Neutrophil (primary cell): ENCODE measurements around the gene TPBGL.
A peak's percentile ranks its signal among the peaks of the same experiment; 100 is the strongest.

Source experiments
- H3K27ac ChIP-seq: fragments of 200-600 bp; sonication (generic); 2 replicates; pipeline ENCODE4 v1.5.1; 2016; ENCODE audit warnings: mild to moderate bottlenecking, moderate library complexity
- H3K27me3 ChIP-seq: fragments of 200-600 bp; sonication (generic); 2 replicates; pipeline ENCODE4 v1.6.0; 2016; ENCODE audit warnings: mild to moderate bottlenecking
- H3K36me3 ChIP-seq: fragments of 200-600 bp; sonication (generic); 2 replicates; pipeline ENCODE4 v1.5.1; 2017
- H3K4me1 ChIP-seq, 2 experiments: fragments of 200-600 bp in 1 of 2; sonication (generic) in 1 of 2; 1 replicate in 1 of 2; 2 replicates in 1 of 2; pipeline versions ENCODE4 v1.5.1 to v1.6.1; 2013 to 2016; ENCODE audit warnings: low read depth in 1 of 2, low read length in 1 of 2, mild to moderate bottlenecking in 1 of 2, moderate library complexity in 1 of 2; ENCODE audit not compliant: control insufficient read depth in 1 of 2, insufficient read depth in 1 of 2
- H3K4me3 ChIP-seq, 2 experiments: fragments of 200-600 bp in 1 of 2; sonication (generic) in 1 of 2; 1 replicate in 1 of 2; 2 replicates in 1 of 2; pipeline ENCODE4 v1.5.1; 2013 to 2016; ENCODE audit warnings: low read depth in 1 of 2, low read length in 1 of 2, mild to moderate bottlenecking in 1 of 2, moderate library complexity in 1 of 2
- H3K9me3 ChIP-seq: fragments of 200-600 bp; sonication (generic); 2 replicates; pipeline ENCODE4 v1.5.1; 2016
- CTCF ChIP-seq: fragments of 200-600 bp; sonication (generic); IDR thresholded peaks from 2 replicates; pipeline ENCODE4 v1.5.1; 2016; ENCODE audit warnings: antibody characterized with exemption

TPBGL gene

DNA sequence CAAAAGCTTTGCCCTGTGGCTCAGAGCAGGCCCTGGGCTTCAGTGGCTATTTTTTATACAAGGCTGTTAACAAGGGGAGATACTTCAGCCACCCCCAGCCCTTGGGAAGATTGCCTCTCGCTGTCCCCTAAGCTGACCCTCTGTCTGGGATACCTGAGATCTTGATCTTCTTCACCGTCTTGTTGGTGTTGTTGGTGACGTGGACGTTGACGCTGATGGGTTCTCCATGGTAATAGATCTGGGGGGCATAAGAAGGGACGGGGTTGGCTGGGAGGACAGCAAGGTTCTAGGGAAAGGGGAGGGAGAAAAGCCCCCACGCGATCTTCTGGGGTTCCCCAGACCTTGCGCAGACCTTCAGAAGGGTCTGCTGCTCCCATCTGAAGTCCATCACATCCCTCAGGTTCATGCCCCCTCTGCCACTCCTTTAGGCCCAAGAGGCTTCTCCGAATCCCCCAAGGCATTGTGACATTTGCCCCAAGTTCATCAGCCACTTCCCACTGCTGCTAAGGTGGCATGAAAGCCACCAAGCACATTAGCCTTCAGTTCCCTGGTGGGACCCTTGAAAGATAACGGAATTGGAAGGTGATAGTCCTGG is 36.7 kb downstream of the TPBGL start:
- Histone ChIP-seq H3K27ac (peak overlapping the region; percentile 92), H3K36me3 (peaks cover 58% of the 10 kb centered on the region), H3K4me1 (peaks cover 44 to 57% of the 10 kb centered on the region in 2 experiments), H3K27me3 (no peaks in the 10 kb centered on the region), H3K4me3 (no peak overlapping the region), H3K9me3 (no peaks in the 10 kb centered on the region)
- TF ChIP-seq CTCF: no peak

DNA sequence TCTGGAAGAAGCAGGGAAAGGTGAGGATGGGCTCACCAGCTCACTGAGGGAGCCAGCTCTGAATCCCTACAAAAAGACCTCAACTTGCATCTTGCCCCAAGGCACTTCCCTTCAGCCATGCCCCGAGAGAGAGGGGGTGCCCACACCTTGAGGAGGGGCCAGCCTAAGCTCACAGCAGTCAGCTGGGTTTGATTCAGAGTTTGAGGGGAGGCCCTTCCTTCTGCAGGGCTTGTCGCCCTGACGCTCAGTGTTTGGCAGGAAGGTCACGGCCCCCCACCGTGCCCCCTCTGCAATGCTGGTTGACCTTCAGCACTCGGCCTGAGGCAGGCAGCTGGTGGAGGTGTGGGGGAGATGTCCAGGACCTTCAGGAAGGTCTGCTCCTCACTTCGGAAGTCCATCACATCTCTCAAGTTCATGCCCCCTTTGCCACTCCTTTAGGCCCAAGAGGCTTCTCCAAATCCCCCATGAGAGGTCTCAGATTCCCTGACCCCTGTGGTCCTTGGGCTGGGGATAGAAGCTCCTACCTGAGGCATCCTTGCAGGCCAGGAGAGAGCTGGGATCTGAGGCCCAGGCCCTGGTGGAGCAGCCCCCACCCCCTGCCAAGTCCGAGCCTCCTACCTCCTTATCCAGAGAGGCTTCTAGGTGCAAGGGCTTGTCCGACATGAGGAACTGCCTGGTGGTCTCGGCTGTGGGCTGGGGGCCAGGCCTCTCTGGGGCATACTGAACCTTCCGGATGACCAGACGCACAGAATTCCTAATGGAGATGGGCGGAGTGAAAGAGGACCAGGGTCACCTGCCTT is 37.6 kb downstream of the TPBGL start:
- Histone ChIP-seq H3K27ac (peak overlapping the region; percentile 92), H3K36me3 (peaks cover 64% of the 10 kb centered on the region)

GRCh38 chr11:75279273-75279672 is 38.7 kb downstream of the TPBGL start:
- H3K27me3 ChIP-seq: no peaks in the 10 kb centered on the region
- no peak for TF ChIP-seq CTCF
- H3K9me3 ChIP-seq: no peaks in the 10 kb centered on the region
- no peak overlapping the region for H3K4me3 ChIP-seq
- peaks cover 68% of the 10 kb centered on the region for H3K36me3 ChIP-seq
- peak overlapping the region; percentile 92 for H3K27ac ChIP-seq
- peaks cover 25 to 38% of the 10 kb centered on the region in 2 experiments for H3K4me1 ChIP-seq

More for the DNA sequence above, 37.6 kb downstream of the TPBGL start:
- TF ChIP-seq CTCF: no peak
- H3K27me3 ChIP-seq: no peaks in the 10 kb centered on the region
- no peak overlapping the region for H3K4me3 ChIP-seq
- H3K9me3 ChIP-seq: no peaks in the 10 kb centered on the region
- peaks cover 35 to 48% of the 10 kb centered on the region in 2 experiments for H3K4me1 ChIP-seq

GRCh38 chr11:75280227-75280701 is 39.7 kb downstream of the TPBGL start:
- Histone ChIP-seq H3K27me3 (no peaks in the 10 kb centered on the region), H3K9me3 (no peaks in the 10 kb centered on the region), H3K36me3 (peaks cover 74% of the 10 kb centered on the region), H3K27ac (peak overlapping the region; percentile 52), H3K4me3 (no peak overlapping the region), H3K4me1 (peaks cover 17 to 28% of the 10 kb centered on the region in 2 experiments)
- TF ChIP-seq CTCF: peak; percentile 96

- H3K27ac ChIP-seq: peak overlapping the region; percentile 52
- TF ChIP-seq CTCF: no peak
- no peaks in the 10 kb centered on the region for H3K27me3 ChIP-seq
- no peaks in the 10 kb centered on the region for H3K9me3 ChIP-seq
- H3K4me1 ChIP-seq: peaks cover 10 to 21% of the 10 kb centered on the region in 2 experiments
- no peak overlapping the region for H3K4me3 ChIP-seq
- H3K36me3 ChIP-seq: peaks cover 81% of the 10 kb centered on the region
These were observed 40.3 kb downstream of the TPBGL start for GRCh38 chr11:75280770-75281468.
